ENCODE measurements around the gene MMP15.
"Not testable (repeated sequence)": the region's sequence is repeated elsewhere in the genome, so short reads cannot be mapped to it uniquely, and the experiment has no call there.

Gene MMP15

GRCh38 chr16:58090396-58090795 lies 64.8 kb downstream of the MMP15 start:
- not testable (repeated sequence) for DNase-seq

- DNase-seq: no peak
Measured at GRCh38 chr16:58094026-58094425, 68.5 kb downstream of the MMP15 start.

- no peak for DNase-seq
Measured at GRCh38 chr16:58094791-58095574, 69.4 kb downstream of the MMP15 start.

DNA sequence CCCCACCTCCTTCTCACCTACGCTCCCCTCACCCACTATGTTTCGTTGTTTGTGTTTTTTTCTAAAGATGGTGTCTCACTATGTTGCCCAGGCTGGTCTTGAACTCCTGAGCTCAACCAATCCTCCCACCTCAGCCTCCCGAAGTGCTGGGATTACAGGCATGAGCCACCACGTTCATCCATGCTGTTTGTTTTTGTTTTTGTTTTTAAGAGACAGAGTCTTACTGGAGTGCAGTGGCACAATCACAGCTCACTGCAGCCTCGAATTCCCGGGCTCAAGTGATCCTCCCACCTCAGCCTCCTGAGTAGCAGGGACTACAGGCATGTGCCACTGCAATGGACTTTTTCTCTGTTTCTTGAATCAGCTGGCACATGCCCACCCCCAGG lies 70.0 kb downstream of the MMP15 start:
- DNase-seq: not testable (repeated sequence)

DNA sequence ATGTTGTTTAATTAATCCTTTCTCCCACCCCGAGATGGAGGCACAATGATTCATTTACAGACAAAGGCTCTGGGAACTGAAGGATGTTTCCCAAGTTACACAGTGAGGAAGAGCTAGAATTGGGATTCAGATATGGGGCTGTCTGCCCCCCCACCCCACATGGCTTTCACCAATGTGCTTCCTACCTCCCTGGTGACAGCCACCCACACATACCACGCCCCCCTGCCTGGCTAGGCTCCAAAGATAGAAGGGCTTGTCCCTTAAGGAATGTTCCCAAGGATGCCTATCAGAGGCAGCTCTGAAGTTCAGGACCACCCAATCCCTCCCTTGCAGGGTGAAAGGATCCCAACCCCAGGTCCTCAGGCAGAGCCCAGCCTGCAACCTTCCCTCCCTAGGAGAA lies 70.7 kb downstream of the MMP15 start:
- DNase-seq: no peak

All from CD4-positive, alpha-beta T cell treated with Interferon gamma for 1 hour (primary cell).